ENCODE measurements around the gene CUL3. TPM values are rescaled to one million over a fixed set of nuclear protein-coding genes. Genes with fewer than 3 reads are reported as not detected.
A peak's percentile ranks its signal among the peaks of the same experiment; 100 is the strongest.
"Not testable (repeated sequence)": the region's sequence is repeated elsewhere in the genome, so short reads cannot be mapped to it uniquely, and the experiment has no call there.

Gene CUL3
- polyA plus RNA-seq, 3 donors from 2014 or later, result 13.6 to 36.3 (median 18.5) TPM

DNA sequence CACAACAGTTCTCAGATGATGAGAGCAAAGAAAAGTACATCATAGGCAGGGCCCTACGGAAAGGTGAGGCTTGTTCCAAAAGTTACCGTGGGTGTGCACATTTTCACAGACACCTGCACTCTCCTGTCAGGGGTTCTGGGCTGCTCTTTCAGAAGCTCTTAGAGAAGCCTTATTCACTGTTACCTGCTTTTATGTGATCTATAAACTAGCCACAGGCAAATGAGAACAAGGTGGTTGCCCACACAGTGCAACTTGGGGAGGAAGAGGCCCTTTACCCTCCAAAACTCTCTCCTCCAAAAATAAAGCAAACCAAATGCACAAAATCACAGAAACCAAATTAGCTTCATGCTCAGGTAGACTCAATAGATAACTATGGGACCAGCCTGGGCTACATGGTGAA, 11.1 kb upstream of the CUL3 start:
- no peak for DNase-seq
- Mint-ChIP-seq H3K9me3 (peaks cover 0 to 2% (median 0%) of the 10 kb centered on the region in 6 donors), H3K4me1 (no peaks in the 10 kb centered on the region), H3K36me3 (no peaks in the 10 kb centered on the region), H3K4me3 (no peak overlapping the region), H3K27me3 (ENCODE audit: low read depth in 3 of 3) (no peaks in the 10 kb centered on the region), H3K27ac (no peak overlapping the region)

DNA sequence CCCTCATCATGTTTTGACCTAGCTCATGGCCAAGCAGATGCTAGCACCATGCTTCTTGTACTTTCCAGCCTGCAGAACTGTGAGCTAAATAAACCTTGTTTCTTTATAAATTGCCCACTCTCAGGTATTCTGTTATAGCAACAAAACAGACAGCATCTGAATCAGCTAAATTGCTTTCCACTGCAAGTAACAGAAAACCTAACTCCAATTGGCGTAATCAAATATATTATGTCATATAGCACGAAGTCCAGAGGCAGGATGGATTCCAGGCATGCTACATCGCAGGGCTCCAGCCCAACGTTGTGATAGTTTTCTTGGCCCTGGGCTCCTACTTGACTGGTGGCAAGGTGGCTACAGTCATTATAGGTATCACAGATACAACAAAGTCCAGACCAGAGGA, 10.4 kb upstream of the CUL3 start:
- Mint-ChIP-seq H3K27me3 (ENCODE audit: low read depth in 3 of 3) (no peaks in the 10 kb centered on the region), H3K4me3 (no peak overlapping the region), H3K36me3 (no peaks in the 10 kb centered on the region), H3K27ac (no peak overlapping the region), H3K4me1 (no peaks in the 10 kb centered on the region), H3K9me3 (peaks cover 0 to 2% (median 0%) of the 10 kb centered on the region in 6 donors)
- DNase-seq, result no peak

GRCh38 chr2:224594840-224595239, 9.7 kb upstream of the CUL3 start:
- H3K36me3 Mint-ChIP-seq, result no peaks in the 10 kb centered on the region
- peaks cover 0 to 2% (median 0%) of the 10 kb centered on the region in 6 donors for H3K9me3 Mint-ChIP-seq

DNA sequence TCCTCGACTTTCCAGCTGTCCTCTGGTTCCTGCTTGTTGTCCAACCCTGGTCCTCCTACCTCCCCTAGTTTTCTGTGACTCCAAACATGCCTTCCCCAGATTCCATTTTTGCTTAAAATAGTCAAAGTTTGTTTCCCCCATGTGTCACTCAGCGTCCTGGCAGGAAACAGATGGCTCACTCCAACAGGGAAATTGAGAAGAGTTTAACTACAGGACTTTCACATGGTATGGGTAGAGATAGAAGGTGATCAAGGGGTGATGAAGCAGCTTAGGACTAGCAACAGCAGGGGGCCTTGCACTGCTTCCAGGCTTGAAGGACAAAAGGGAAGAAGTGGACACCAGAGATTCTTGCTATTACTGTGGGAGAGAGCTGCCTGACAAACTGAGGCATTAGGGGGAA, 6.1 kb upstream of the CUL3 start:
- Mint-ChIP-seq H3K36me3 (no peaks in the 10 kb centered on the region), H3K27me3 (ENCODE audit: low read depth in 3 of 3) (no peaks in the 10 kb centered on the region), H3K9me3 (peaks cover 0 to 2% (median 0%) of the 10 kb centered on the region in 6 donors), H3K27ac (no peak overlapping the region), H3K4me3 (no peak overlapping the region), H3K4me1 (peaks cover 2 to 4% of the 10 kb centered on the region in 2 donors)
- no peak for DNase-seq

More at GRCh38 chr2:224594840-224595239, 9.7 kb upstream of the CUL3 start:
- H3K4me3 Mint-ChIP-seq, result no peak overlapping the region
- H3K27ac Mint-ChIP-seq, result no peak overlapping the region
- no peaks in the 10 kb centered on the region for H3K4me1 Mint-ChIP-seq
- no peaks in the 10 kb centered on the region for H3K27me3 Mint-ChIP-seq (ENCODE audit: low read depth in 3 of 3)
- DNase-seq, result no peak

- DNase-seq, result no peak
- peaks cover 5 to 19% (median 11%) of the 10 kb centered on the region in 3 donors for H3K27me3 Mint-ChIP-seq (ENCODE audit: low read depth in 3 of 3)
- no peaks in the 10 kb centered on the region for H3K36me3 Mint-ChIP-seq
- no peaks in the 10 kb centered on the region for H3K9me3 Mint-ChIP-seq
- peaks cover 36 to 41% of the 10 kb centered on the region in 2 donors for H3K4me1 Mint-ChIP-seq
- peak overlapping the region; percentile 90 to 96 (median 95) for H3K4me3 Mint-ChIP-seq
- H3K27ac Mint-ChIP-seq, result peak overlapping the region; percentile 82 to 92 (median 88)
Measured at GRCh38 chr2:224586127-224586695, 1.0 kb upstream of the CUL3 start.

DNA sequence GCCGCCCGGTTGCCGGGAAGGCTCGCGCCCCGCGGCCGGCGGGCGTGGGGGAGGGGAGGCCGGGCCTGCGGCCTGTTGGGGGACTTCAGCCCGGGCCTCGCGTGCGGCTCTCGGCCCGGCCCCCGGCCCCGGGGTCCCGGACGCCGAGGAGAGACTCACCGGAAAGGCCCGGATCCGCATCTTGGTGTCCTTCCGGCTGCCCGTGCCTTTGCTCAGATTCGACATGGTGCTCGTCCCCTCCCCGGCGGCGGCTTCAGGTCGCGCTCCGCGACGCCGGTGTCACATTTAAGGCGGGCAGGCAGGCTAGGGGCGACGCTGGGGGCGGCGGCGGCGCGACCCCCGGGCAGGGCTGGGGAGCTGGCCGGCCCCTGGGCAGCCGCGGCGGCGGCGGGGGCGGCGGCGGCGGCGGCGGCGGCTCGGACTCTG, 365 bp downstream of the CUL3 start:
- H3K4me1 Mint-ChIP-seq, result peaks cover 48 to 55% of the 10 kb centered on the region in 2 donors
- DNase-seq, result peak; percentile 66 to 68 (median 66)
- no peaks in the 10 kb centered on the region for H3K36me3 Mint-ChIP-seq
- H3K27ac Mint-ChIP-seq, result peak overlapping the region; percentile 87 to 95 (median 88)
- peak overlapping the region; percentile 81 to 96 (median 91) for H3K4me3 Mint-ChIP-seq
- peaks cover 7 to 19% (median 11%) of the 10 kb centered on the region in 3 donors for H3K27me3 Mint-ChIP-seq (ENCODE audit: low read depth in 3 of 3)
- no peaks in the 10 kb centered on the region for H3K9me3 Mint-ChIP-seq

DNA sequence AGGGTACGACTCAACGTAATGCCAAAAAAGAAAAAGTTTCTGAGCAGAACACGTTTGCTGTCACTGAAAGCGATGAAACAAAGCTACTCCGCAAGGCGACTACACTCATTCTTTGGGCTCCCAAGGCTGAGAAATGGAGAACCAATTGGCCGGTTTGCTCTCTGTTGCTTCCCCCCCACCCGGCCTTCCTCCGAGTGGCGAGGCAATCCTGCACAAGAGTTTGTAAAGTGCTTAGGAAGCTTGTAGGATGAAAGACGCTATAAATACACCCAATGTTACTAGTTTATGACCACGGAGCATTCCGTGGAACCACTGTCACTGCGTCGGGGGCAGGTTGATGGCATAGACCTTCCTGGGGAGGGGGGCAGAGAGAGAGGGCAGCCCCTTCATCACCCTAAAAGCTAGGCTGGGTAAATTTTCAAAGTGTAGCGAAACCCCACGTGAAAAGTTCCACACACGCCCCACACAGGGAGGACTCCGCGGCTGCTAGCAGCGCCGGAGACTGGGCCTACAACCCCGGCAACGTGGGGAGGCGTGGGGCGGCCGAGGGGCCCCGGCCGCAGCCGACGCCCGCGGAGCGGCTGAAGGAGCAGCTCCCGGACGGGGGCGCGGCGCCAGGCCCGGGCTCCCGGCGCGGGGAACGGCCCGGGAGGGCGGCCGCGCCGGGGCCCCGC, 915 bp downstream of the CUL3 start:
- Mint-ChIP-seq H3K4me3 (peak overlapping the region; percentile 93 to 98 (median 97)), H3K27ac (peak overlapping the region; percentile 88 to 96 (median 92)), H3K4me1 (peaks cover 54 to 60% of the 10 kb centered on the region in 2 donors), H3K36me3 (no peaks in the 10 kb centered on the region), H3K9me3 (no peaks in the 10 kb centered on the region), H3K27me3 (ENCODE audit: low read depth in 3 of 3) (peaks cover 7 to 19% (median 11%) of the 10 kb centered on the region in 3 donors)
- DNase-seq, result peak in 2 of 3 donors; percentile 11 to 21

GRCh38 chr2:224583033-224583432, 2.1 kb downstream of the CUL3 start:
- Mint-ChIP-seq H3K4me1 (peaks cover 65 to 72% of the 10 kb centered on the region in 2 donors), H3K27me3 (ENCODE audit: low read depth in 3 of 3) (peaks cover 7 to 19% (median 11%) of the 10 kb centered on the region in 3 donors), H3K4me3 (peak overlapping the region; percentile 93 to 98 (median 97))
- DNase-seq, H3K9me3 Mint-ChIP-seq, H3K36me3 Mint-ChIP-seq, H3K27ac Mint-ChIP-seq: not testable (repeated sequence)

DNA sequence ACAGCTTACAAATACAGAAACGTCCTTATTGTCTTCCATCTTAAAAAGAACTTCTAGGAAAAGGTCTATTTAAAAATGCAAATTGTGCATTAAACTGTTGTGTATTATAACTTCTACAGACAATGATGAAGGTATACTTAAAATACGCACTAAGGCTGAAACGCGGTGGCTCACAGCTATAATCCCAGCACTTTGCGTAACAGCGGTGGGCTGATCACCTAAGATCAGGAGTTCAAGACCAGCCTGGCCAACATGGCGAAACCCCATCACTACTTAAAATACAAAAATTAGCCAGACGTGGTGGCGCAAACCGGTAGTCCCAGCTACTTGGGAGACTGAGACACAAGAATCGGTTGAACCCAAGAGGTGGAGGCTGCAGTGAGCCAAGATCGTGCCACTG, 4.9 kb downstream of the CUL3 start:
- Mint-ChIP-seq H3K36me3 (no peaks in the 10 kb centered on the region), H3K27ac (peak overlapping the region in 1 of 6 donors; percentile 43), H3K9me3 (no peaks in the 10 kb centered on the region), H3K4me1 (peaks cover 84 to 89% of the 10 kb centered on the region in 2 donors), H3K27me3 (ENCODE audit: low read depth in 3 of 3) (peaks cover 6 to 14% (median 7%) of the 10 kb centered on the region in 3 donors), H3K4me3 (peak overlapping the region in 3 of 5 donors; percentile 23 to 59 (median 52))
- DNase-seq, result no peak

- H3K27ac Mint-ChIP-seq, result peak overlapping the region; percentile 2 to 68 (median 60)
- DNase-seq, result no peak
- no peaks in the 10 kb centered on the region for H3K36me3 Mint-ChIP-seq
- H3K4me3 Mint-ChIP-seq, result peak overlapping the region; percentile 7 to 59 (median 52)
- peaks cover 5 to 13% (median 7%) of the 10 kb centered on the region in 3 donors for H3K27me3 Mint-ChIP-seq (ENCODE audit: low read depth in 3 of 3)
- H3K4me1 Mint-ChIP-seq, result peaks cover 92 to 97% of the 10 kb centered on the region in 2 donors
- no peaks in the 10 kb centered on the region for H3K9me3 Mint-ChIP-seq
Measured at GRCh38 chr2:224579411-224579810, 5.8 kb downstream of the CUL3 start.

- Mint-ChIP-seq H3K36me3 (no peaks in the 10 kb centered on the region), H3K4me3 (peak overlapping the region in 1 of 5 donors; percentile 42), H3K4me1 (peaks cover 89 to 98% of the 10 kb centered on the region in 2 donors)
Measured at GRCh38 chr2:224577541-224577940, 7.6 kb downstream of the CUL3 start.

GRCh38 chr2:224576088-224576715, 9.0 kb downstream of the CUL3 start:
- Mint-ChIP-seq H3K36me3 (no peaks in the 10 kb centered on the region), H3K27me3 (ENCODE audit: low read depth in 3 of 3) (peaks cover 1 to 4% (median 2%) of the 10 kb centered on the region in 3 donors), H3K27ac (peak overlapping the region; percentile 12 to 85 (median 50)), H3K4me3 (peak overlapping the region; percentile 40 to 76 (median 63)), H3K4me1 (peaks cover 92 to 100% of the 10 kb centered on the region in 2 donors), H3K9me3 (no peaks in the 10 kb centered on the region)
- DNase-seq, result peak; percentile 23 to 36 (median 27)

More at GRCh38 chr2:224577541-224577940, 7.6 kb downstream of the CUL3 start:
- H3K27ac Mint-ChIP-seq, result no peak overlapping the region
- H3K27me3 Mint-ChIP-seq (ENCODE audit: low read depth in 3 of 3), result peaks cover 1 to 4% (median 2%) of the 10 kb centered on the region in 3 donors
- DNase-seq, result no peak
- H3K9me3 Mint-ChIP-seq, result no peaks in the 10 kb centered on the region

- peaks cover 89 to 100% of the 10 kb centered on the region in 2 donors for H3K4me1 Mint-ChIP-seq
- no peaks in the 10 kb centered on the region for H3K9me3 Mint-ChIP-seq
Measured at GRCh38 chr2:224574423-224575084, 10.6 kb downstream of the CUL3 start.

More at GRCh38 chr2:224574423-224575084, 10.6 kb downstream of the CUL3 start:
- Mint-ChIP-seq H3K27ac (peak overlapping the region; percentile 19 to 83 (median 65)), H3K36me3 (no peaks in the 10 kb centered on the region), H3K27me3 (ENCODE audit: low read depth in 3 of 3) (peaks cover 1 to 4% (median 2%) of the 10 kb centered on the region in 3 donors), H3K4me3 (peak overlapping the region; percentile 40 to 76 (median 70))
- no peak for DNase-seq

Data from immature natural killer cell (primary cell).